Measurements from ENCODE around the gene IQCM.

IQCM gene

GRCh38 chr4:149815743-149816142 is at the start of gene IQCM:
Gene IQCM (minus strand): TSS chr4:149815843. CDS start chr4:149742691, 73,152 bp downstream.
- no peak for DNase-seq (ENCODE audit: low read depth in 2 of 2)

GRCh38 chr4:149857446-149857845 is 41.8 kb upstream of the IQCM start:
- DNase-seq (ENCODE audit: low read depth in 2 of 2): no peak

DNA sequence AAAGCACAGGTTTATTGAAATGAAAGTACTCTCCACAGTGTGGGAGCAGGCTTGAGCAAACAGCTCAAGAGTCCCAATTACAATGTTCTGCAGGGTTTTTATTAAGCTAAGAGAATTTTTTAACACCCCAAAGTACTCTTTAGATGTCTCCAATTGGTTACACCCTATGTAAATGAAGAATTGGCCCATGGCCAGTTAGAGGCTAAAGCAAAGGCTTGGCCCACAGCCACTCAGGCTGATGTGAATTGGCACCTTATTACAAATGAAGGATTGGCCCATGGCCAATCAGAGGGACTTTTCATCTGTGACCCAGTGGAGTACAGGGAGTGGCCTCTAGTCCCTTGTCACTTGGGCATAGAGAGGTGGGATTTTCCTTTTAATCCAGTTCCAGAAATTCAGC is 30.1 kb upstream of the IQCM start:
- DNase-seq (ENCODE audit: low read depth in 2 of 2): no peak

DNA sequence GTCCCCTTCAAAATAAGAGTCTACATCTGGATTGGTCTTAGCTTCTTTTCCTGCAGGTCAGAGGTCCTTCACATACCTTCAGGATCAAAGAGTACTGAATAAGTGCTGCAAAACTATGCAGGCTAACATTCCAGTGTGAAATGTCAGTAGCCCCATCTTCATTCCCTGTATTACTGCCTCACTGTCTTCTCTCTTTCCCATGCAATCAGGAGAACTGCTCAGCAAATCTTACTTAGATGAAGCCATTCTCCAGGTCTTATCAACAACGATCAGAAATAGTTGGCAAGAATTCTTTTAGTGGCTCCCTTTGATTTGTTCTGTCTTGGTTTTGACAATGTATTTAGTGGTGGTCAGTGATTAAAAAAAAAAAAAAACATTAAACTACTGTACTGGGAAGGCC is 26.0 kb upstream of the IQCM start:
- no peak for DNase-seq (ENCODE audit: low read depth in 2 of 2)

DNA sequence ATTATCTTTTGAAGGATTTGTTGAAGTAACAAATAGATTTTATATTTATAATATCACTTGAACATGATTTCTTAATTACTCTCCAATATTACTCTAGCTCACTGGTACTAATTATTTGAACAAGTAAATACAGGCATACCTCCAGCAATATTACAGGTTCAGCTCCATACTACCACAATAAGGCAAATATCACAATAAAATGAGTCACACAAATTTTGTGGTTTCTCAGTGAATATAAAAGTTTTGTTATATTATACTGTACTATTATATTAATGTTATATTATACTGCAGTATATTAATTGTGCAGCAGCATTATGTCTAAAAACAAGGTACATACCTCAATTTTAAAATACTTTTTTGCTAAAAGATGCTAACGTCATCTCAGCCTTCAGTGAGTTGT is 22.4 kb upstream of the IQCM start:
- no peak for DNase-seq (ENCODE audit: low read depth in 2 of 2)

DNA sequence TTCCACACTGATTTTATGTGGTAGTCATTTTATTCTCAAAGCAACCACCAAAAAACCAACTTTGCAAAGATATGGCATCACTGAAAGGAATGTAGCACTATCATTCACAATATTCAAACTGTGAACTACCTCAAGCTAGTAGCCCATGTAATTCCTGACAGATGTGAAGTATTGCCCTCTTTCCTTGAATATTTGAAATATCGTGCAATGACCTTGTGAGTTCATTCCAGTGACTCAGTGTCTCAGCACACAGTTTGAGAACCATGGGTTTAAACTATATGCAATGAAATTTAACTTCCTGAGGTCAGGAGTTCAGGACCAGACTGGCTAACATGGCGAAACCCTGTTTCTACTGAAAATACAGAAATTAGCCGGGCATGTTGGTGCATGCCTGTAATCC is 20.9 kb upstream of the IQCM start:
- DNase-seq (ENCODE audit: low read depth in 2 of 2): no peak

GRCh38 chr4:149835280-149835679 is 19.6 kb upstream of the IQCM start:
- no peak for DNase-seq (ENCODE audit: low read depth in 2 of 2)

- DNase-seq (ENCODE audit: low read depth in 2 of 2): no peak
Observed at GRCh38 chr4:149831656-149832208, 16.1 kb upstream of the IQCM start.

DNA sequence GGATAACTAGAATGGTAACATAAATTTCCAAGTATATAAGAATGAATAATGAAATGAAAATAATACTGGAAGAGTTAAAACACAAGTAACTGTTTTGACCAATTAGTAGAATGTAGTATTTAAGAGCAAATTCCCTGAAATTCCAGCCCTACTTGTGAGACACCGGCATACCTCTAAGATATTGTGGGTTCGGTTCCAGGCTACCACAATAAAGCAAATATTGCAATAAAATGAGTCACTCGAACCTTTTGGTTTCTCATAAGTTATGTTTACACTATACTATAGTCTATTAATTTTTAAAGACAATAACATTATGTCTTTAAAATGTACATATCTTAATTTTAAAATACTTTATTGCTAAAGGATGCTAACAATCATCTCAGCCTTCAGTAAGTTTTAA is 15.2 kb upstream of the IQCM start:
- DNase-seq (ENCODE audit: low read depth in 2 of 2): no peak

GRCh38 chr4:149825336-149825735 is 9.7 kb upstream of the IQCM start:
- no peak for DNase-seq (ENCODE audit: low read depth in 2 of 2)

GRCh38 chr4:149823769-149824221 is 8.2 kb upstream of the IQCM start:
- no peak for DNase-seq (ENCODE audit: low read depth in 2 of 2)

GRCh38 chr4:149801416-149801815 is 14.2 kb downstream of the IQCM start:
- no peak for DNase-seq (ENCODE audit: low read depth in 2 of 2)

GRCh38 chr4:149799546-149799945 is 16.1 kb downstream of the IQCM start:
- DNase-seq (ENCODE audit: low read depth in 2 of 2): no peak

DNA sequence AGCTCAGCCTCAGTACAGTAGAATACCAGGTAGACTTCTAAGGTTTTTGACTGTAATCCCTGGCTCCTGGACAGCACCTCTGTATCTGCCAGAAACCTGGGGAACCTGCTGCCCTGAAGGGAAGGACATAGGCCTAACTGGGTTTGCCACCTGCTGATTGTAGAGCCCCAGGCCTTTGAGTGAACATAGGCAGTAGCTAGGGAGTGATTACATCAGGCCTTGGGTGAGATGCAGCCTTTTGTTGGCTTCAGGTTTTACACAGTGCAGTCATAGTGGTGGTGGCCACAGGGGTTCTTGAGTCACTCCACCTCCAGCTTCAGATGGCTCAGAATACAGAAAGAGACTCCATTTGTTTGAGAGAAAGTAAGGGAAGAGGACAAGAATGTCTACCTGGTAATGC is 19.3 kb downstream of the IQCM start:
- no peak for DNase-seq (ENCODE audit: low read depth in 2 of 2)

DNA sequence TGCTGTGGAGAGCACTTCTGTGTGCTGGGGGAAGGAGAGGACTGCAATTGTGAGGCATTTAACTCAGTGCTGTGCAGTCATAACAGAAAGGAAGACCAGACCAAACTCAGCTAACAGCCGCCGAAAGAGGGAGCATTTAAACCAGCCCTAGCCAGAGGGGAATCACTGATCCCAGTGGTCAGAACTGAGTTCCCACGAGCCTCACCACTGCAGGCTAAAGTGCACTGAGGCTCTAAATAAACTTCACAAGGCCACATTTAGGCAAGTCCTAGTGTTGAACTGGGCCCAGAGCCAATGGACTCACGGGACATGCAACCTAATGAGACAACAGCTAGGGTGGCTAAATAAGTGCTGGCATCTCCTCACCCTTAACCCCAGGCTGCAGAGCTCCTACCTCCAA is 20.4 kb downstream of the IQCM start:
- DNase-seq (ENCODE audit: low read depth in 2 of 2): no peak

DNA sequence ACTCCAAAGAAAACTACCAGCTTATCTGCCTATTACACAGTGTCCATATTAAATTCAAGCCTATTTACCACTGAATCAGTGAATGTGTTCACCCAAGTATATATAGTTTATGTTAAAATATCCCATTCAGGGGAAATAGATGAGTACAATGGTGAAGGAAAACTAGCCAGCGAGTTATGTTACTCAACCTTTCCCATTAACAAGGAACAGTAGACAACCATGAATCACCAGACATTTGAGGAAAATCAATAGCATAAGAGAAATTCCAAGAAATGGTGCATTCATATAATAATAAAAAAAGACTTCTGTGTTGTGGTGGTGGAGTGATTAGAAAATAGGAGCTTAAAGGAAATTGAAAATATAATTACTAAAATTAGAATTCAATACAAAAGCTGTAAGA is 21.3 kb downstream of the IQCM start:
- DNase-seq (ENCODE audit: low read depth in 2 of 2): no peak

DNA sequence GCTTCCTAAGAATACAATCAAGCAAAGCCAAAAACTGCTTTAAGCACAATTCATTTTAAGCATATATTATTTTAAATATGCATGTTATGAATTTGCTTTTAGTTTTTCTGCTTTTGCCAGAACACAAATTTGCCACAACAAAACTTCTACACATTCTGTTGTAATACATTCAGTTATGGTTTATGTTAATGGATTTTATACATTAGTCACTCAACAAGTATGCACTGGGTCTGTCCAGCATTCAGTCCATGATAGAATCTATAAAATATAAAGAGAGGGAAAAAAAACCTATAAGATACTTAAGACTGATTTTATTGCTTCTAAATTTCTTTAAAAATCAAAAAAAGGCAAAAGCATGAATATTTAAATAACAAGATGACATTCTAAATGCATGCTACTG is 22.2 kb downstream of the IQCM start:
- DNase-seq (ENCODE audit: low read depth in 2 of 2): no peak

DNA sequence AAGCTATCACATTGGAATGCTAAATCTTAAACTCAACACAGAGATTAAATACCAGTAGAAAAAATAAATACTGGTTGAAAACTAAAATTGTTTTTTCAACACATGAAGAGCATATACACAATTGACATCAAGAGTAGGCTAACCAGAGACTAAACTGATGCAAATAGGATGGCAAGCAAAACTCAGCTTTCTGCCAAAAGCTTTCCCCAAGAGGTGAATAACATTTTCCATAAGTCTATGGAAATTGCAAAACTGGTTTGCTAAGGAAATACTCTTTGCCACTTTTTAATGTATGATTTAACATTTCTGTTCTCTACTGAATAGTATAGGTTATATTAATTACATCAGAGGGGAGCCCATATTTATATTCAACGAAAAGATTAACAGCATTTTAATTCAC is 23.8 kb downstream of the IQCM start:
- no peak for DNase-seq (ENCODE audit: low read depth in 2 of 2)

- no peak for DNase-seq (ENCODE audit: low read depth in 2 of 2)
Observed at GRCh38 chr4:149790172-149790907, 25.3 kb downstream of the IQCM start.

GRCh38 chr4:149788300-149788699 is 27.3 kb downstream of the IQCM start:
- DNase-seq (ENCODE audit: low read depth in 2 of 2): no peak

GRCh38 chr4:149785696-149786431 is 29.8 kb downstream of the IQCM start:
- no peak for DNase-seq (ENCODE audit: low read depth in 2 of 2)

- DNase-seq (ENCODE audit: low read depth in 2 of 2): no peak
Observed at GRCh38 chr4:149784018-149784417, 31.6 kb downstream of the IQCM start.

DNA sequence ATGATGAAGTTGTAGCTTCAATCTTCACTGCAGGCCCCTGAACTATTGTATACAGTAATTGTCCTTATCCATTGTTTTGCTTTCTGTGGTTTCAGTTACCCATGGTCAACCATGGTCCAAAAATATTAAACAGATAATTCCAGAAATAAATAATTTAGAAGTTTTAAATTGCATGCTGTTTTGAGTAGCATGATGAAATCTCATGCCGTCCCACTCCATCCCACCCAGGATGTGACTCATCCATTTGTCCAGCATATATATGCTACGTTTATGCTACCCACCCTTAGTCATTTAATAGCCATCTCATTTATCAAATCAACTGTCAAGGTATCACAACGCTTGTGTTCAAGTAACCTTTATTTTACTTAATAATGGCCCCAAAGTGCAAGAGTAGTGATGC is 34.5 kb downstream of the IQCM start:
- no peak for DNase-seq (ENCODE audit: low read depth in 2 of 2)
